ENCODE measurements around the gene BEND5. TPM values are rescaled to one million over a fixed set of nuclear protein-coding genes. Genes with fewer than 3 reads are reported as not detected.

BEND5 gene
- total and polyA plus RNA-seq, 4 donors: 1.3 to 10.1 (median 6.3) TPM

DNA sequence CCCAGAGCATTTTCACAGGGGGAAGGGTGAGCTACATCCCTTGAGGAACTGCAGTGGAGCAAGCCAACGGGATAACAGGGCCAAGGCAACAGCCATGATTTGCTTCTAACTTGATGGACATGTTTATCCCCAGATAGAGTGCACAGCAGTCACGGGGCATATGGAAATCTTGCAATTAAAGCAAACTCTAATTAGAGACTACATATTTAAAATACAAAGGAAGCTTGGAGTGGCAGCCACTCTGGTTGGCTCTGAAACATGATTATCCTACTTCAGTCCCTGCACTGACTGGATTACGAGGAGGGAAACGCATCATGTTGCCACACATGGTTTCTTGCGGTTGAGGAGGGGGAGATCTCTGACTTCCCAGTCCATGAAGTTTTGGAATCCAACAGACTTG is 60.8 kb downstream of the BEND5 start:
- Histone ChIP-seq H3K27me3 (ENCODE audit: control insufficient read depth in 3 of 3, insufficient read depth in 3 of 3, low read length in 2 of 3) (no peaks in the 10 kb centered on the region), H3K27ac (ENCODE audit: low read depth in 1 of 2, low read length in 1 of 2) (no peak overlapping the region), H3K4me3 (no peak overlapping the region), H3K4me1 (ENCODE audit: control insufficient read depth in 5 of 5, insufficient read depth in 5 of 5, low read length in 5 of 5) (peaks cover 0 to 16% (median 0%) of the 10 kb centered on the region in 5 donors), H3K9ac (ENCODE audit: insufficient read depth in 1 of 2, low read length in 2 of 2) (no peak overlapping the region), H3K36me3 (ENCODE audit: control insufficient read depth in 4 of 4, insufficient read depth in 4 of 4, low read length in 4 of 4) (no peaks in the 10 kb centered on the region), H3K9me3 (ENCODE audit: control insufficient read depth in 4 of 4, insufficient read depth in 3 of 4, low read length in 3 of 4) (no peaks in the 10 kb centered on the region)
- no peak for DNase-seq
- no peak for ATAC-seq (ENCODE audit: insufficient read depth, low FRiP score)
- TF ChIP-seq, protein P1, sequence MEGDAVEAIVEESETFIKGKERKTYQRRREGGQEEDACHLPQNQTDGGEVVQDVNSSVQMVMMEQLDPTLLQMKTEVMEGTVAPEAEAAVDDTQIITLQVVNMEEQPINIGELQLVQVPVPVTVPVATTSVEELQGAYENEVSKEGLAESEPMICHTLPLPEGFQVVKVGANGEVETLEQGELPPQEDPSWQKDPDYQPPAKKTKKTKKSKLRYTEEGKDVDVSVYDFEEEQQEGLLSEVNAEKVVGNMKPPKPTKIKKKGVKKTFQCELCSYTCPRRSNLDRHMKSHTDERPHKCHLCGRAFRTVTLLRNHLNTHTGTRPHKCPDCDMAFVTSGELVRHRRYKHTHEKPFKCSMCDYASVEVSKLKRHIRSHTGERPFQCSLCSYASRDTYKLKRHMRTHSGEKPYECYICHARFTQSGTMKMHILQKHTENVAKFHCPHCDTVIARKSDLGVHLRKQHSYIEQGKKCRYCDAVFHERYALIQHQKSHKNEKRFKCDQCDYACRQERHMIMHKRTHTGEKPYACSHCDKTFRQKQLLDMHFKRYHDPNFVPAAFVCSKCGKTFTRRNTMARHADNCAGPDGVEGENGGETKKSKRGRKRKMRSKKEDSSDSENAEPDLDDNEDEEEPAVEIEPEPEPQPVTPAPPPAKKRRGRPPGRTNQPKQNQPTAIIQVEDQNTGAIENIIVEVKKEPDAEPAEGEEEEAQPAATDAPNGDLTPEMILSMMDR (IDR thresholded peaks at IDR 0.05; ENCODE audit: control extremely low read depth, extremely low read depth): no peak
- 84 to 87% methylated on average over 5 of the region's 5 CpGs for WGBS, 2 donors

DNA sequence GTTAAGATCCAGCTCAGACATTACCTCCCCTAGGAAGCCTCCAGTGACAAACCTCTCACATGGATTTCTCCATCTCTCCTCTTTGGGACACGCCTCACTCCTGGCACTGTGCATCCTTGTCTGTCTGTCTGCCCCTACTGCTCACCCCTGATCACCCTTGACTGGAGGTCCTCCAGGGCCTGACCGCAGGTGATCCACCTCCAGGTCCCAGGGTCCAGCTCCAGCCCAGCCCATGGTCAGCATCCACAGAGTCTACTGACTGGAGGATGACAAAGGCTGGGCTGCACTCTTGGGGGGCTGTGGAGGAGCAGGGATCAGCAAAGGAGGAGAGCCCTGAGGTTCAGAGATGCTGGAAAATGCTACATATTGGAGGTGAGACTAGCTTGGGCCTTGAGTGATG is 65.8 kb downstream of the BEND5 start:
- 91 to 98% methylated on average over 2 of the region's 2 CpGs for WGBS, 2 donors
- H3K36me3 ChIP-seq (ENCODE audit: control insufficient read depth in 4 of 4, insufficient read depth in 4 of 4, low read length in 4 of 4): no peaks in the 10 kb centered on the region
- no peak overlapping the region for H3K9ac ChIP-seq (ENCODE audit: insufficient read depth in 1 of 2, low read length in 2 of 2)
- no peak for DNase-seq
- H3K9me3 ChIP-seq (ENCODE audit: control insufficient read depth in 4 of 4, insufficient read depth in 3 of 4, low read length in 3 of 4): no peaks in the 10 kb centered on the region
- TF ChIP-seq, protein P1 (IDR thresholded peaks at IDR 0.05; ENCODE audit: control extremely low read depth, extremely low read depth): no peak
- no peak overlapping the region for H3K27ac ChIP-seq (ENCODE audit: low read depth in 1 of 2, low read length in 1 of 2)
- peaks cover 0 to 2% (median 0%) of the 10 kb centered on the region in 5 donors for H3K4me1 ChIP-seq (ENCODE audit: control insufficient read depth in 5 of 5, insufficient read depth in 5 of 5, low read length in 5 of 5)
- no peak overlapping the region for H3K4me3 ChIP-seq
- ATAC-seq (ENCODE audit: insufficient read depth, low FRiP score): no peak
- H3K27me3 ChIP-seq (ENCODE audit: control insufficient read depth in 3 of 3, insufficient read depth in 3 of 3, low read length in 2 of 3): no peaks in the 10 kb centered on the region

DNA sequence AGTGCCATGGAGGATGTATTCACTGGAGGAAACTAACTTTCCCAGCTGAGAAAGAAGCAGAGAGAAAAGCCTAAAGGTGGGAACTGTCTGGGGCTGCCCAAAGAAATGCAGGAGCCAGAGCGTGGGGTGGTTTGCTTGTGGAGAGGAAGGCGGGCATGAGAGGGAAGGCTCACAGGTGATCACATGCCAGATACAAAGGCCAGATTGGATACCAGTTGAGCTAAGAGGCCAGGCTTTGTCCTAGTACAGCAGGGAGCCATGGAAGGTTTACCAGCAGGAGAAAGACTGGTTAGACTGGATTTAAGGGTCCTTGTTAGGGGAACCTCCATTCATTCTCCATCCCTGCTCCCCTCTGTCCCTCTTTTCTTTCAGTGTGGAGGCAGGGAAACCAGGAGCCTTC is 66.4 kb downstream of the BEND5 start:
- ATAC-seq (ENCODE audit: insufficient read depth, low FRiP score) (no peak), DNase-seq (peak in 1 of 3 donors; percentile 13)
- TF ChIP-seq, protein P1 (IDR thresholded peaks at IDR 0.05; ENCODE audit: control extremely low read depth, extremely low read depth): no peak
- peaks cover 0 to 2% (median 0%) of the 10 kb centered on the region in 5 donors for H3K4me1 ChIP-seq (ENCODE audit: control insufficient read depth in 5 of 5, insufficient read depth in 5 of 5, low read length in 5 of 5)
- WGBS, 2 donors: 79 to 96% methylated on average over 2 of the region's 2 CpGs
- no peak overlapping the region for H3K4me3 ChIP-seq
- H3K27me3 ChIP-seq (ENCODE audit: control insufficient read depth in 3 of 3, insufficient read depth in 3 of 3, low read length in 2 of 3): no peaks in the 10 kb centered on the region
- H3K9me3 ChIP-seq (ENCODE audit: control insufficient read depth in 4 of 4, insufficient read depth in 3 of 4, low read length in 3 of 4): no peaks in the 10 kb centered on the region
- H3K36me3 ChIP-seq (ENCODE audit: control insufficient read depth in 4 of 4, insufficient read depth in 4 of 4, low read length in 4 of 4): no peaks in the 10 kb centered on the region
- no peak overlapping the region for H3K27ac ChIP-seq (ENCODE audit: low read depth in 1 of 2, low read length in 1 of 2)
- no peak overlapping the region for H3K9ac ChIP-seq (ENCODE audit: insufficient read depth in 1 of 2, low read length in 2 of 2)

DNA sequence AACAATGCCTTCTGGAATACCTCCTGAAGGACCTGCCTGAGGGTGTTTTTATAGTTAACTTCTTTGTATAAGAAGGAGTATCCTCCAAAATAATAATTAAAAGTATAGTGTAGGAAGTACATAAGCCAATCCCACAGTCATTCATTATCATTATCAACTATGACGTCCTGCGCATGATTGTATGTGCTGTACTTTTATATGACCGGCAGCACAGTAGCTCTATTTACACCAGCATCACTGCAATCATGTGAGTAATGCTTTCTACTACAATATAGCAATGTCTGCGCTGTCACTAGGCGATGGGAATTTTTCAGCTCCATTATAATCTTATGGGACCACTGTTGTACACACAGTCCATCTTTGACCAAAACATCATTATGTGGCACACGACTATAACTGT is 72.0 kb downstream of the BEND5 start:
- Histone ChIP-seq H3K36me3 (ENCODE audit: control insufficient read depth in 4 of 4, insufficient read depth in 4 of 4, low read length in 4 of 4) (no peaks in the 10 kb centered on the region), H3K9me3 (ENCODE audit: control insufficient read depth in 4 of 4, insufficient read depth in 3 of 4, low read length in 3 of 4) (no peaks in the 10 kb centered on the region), H3K27me3 (ENCODE audit: control insufficient read depth in 3 of 3, insufficient read depth in 3 of 3, low read length in 2 of 3) (no peaks in the 10 kb centered on the region), H3K4me3 (no peak overlapping the region), H3K9ac (ENCODE audit: insufficient read depth in 1 of 2, low read length in 2 of 2) (no peak overlapping the region), H3K4me1 (ENCODE audit: control insufficient read depth in 5 of 5, insufficient read depth in 5 of 5, low read length in 5 of 5) (peaks cover 0 to 2% (median 0%) of the 10 kb centered on the region in 5 donors), H3K27ac (ENCODE audit: low read depth in 1 of 2, low read length in 1 of 2) (no peak overlapping the region)
- DNase-seq (no peak), ATAC-seq (ENCODE audit: insufficient read depth, low FRiP score) (no peak)
- WGBS, 2 donors: 90 to 95% methylated on average over 6 of the region's 6 CpGs
- TF ChIP-seq, protein P1 (IDR thresholded peaks at IDR 0.05; ENCODE audit: control extremely low read depth, extremely low read depth): no peak
